Choroid plexus epithelial cell (primary cell): ENCODE data around the gene CTSW.
"Not testable (repeated sequence)": the region's sequence is repeated elsewhere in the genome, so short reads cannot be mapped to it uniquely, and the experiment has no call there.

Experiments
- DNase-seq: peaks from one replicate; pipeline ENCODE4 v3.0.0-alpha.2; 2010; ENCODE audit warnings: low read depth
- H3K4me3 ChIP-seq: 2 replicates; pipeline ENCODE4 v1.5.1; 2011; ENCODE audit warnings: low read depth, mild to moderate bottlenecking, control low read depth, low read length, moderate library complexity
- TF ChIP-seq, protein P1 (sequence below): conservative IDR thresholded peaks from 2 replicates; pipeline ENCODE4 v1.5.1; 2011; ENCODE audit warnings: low read depth, mild to moderate bottlenecking, control low read depth, inconsistent platforms, low read length, moderate library complexity

Gene CTSW

DNA sequence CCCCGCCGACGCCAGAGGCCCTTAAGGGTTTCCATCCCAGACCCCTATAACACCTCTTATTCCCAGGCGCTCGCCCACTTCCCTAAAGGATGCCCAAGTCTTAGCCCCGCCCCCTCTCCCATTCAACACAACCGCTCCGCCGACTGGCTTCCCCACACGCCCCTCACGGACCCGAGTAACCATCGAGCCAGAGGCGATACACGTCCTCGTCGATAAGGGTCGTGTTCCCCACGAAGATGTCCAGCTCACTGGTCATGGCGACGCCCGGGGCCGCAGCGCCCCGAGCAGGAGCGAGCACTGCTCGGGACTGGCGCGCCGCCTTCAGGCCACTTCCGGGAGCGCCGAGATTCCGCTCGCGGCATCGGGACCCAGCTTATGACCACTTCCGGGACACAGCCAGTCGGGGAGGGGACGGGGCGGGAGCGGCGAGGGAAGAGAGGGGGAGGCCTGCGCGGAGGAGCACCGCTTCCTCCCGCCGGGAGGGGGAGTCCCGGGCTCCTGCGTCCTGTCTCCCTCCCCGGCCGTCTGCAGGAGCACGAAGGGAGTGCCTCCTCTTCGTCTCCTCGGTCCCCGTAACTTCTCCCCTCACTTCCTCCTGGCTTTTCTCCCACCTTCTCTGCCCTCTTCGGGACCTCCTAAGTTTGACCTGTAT, 8.7 kb downstream of the CTSW start, which contains the start of gene FIBP:
Gene FIBP, minus strand, starts transcription at position 309 of the 652 bp plus-strand sequence. Its CDS starts 53 bp downstream, at position 256.
- TF ChIP-seq, protein P1, sequence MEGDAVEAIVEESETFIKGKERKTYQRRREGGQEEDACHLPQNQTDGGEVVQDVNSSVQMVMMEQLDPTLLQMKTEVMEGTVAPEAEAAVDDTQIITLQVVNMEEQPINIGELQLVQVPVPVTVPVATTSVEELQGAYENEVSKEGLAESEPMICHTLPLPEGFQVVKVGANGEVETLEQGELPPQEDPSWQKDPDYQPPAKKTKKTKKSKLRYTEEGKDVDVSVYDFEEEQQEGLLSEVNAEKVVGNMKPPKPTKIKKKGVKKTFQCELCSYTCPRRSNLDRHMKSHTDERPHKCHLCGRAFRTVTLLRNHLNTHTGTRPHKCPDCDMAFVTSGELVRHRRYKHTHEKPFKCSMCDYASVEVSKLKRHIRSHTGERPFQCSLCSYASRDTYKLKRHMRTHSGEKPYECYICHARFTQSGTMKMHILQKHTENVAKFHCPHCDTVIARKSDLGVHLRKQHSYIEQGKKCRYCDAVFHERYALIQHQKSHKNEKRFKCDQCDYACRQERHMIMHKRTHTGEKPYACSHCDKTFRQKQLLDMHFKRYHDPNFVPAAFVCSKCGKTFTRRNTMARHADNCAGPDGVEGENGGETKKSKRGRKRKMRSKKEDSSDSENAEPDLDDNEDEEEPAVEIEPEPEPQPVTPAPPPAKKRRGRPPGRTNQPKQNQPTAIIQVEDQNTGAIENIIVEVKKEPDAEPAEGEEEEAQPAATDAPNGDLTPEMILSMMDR, result peak; percentile 66
- peak within 1 kb of the TSS; percentile 90 for H3K4me3 ChIP-seq
- peak; percentile 98 for DNase-seq

DNA sequence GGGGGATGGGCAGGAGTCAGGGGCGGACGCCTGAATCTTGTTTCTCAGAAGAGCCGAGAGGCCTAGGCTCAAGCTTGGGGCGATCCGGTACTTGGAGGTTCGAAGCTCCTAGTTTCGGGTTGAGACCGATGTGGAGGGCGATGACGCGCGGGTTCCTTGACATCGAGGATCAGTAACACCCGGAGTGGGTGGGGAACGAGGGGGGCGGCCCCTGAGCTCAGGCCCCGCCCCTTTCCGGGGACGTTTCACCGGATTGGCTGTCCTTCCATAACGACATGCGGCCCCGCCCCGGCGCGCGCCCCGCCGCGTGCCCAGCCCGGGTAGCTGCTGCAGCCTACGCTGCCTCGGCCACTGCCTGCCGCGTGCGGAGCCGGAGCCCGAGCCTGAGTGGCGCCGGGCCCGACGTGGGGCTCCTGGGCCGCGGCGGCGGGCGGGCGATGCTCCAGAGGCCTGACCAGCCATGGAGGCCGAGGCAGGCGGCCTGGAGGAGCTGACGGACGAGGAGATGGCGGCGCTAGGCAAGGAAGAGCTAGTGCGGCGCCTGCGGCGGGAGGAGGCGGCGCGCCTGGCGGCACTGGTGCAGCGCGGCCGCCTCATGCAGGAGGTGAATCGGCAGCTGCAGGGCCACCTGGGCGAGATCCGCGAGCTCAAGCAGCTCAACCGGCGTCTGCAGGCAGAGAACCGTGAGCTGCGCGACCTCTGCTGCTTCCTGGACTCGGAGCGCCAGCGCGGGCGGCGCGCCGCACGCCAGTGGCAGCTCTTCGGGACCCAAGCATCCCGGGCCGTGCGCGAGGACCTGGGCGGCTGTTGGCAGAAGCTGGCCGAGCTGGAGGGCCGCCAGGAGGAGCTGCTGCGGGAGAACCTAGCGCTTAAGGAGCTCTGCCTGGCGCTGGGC, 10.9 kb downstream of the CTSW start, which contains the start of gene CCDC85B:
Gene CCDC85B, plus strand, starts transcription at position 350 of the 895 bp plus-strand sequence. Its CDS starts 111 bp downstream, at position 461.
- peak; percentile 97 for DNase-seq
- TF ChIP-seq, protein P1, result no peak
- H3K4me3 ChIP-seq, result peak within 1 kb of the TSS; percentile 69

DNA sequence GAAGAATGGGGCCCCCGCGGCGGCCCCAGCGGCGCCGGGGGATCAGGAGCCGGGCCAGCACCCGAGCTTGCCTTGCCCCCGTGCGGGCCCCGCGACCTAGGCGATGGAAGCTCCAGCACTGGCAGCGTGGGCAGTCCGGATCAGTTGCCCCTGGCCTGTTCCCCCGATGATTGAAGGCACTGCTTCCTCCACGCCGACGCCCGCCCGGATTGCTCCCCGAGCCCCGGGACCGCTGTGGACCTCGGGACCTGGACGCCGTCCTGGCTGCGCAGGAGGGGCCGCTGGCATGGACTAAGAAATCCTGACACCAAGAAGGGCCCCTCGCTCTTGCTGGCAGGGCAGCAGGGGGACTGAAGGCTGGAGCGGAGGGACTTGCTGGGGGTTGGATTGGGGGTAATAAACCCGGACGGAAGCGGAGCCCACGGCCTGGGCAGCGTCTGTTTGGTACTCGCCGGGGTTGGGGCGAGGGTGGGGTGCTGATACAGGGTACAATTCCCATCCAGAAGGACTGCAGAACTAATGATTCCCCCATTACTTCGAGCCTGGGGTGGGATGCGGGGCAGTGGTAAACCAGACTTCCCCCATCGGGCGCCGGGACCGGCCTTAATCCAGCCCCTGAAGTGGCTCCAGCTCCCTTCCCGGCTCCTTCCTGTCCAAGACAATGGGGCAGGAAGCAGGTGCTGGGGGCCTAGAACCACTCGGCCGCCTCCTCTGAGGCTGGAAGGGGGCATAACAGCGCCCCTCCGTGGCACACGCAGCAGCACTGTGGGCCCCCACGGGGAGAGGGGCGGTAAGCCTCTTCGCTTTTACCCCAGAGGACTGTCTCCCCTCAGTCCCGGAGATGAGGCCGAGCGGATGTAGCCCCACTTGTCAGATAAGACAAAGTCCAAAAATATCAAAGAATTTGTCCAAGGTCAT, 11.8 kb downstream of the CTSW start:
- H3K4me3 ChIP-seq, result peak overlapping the region; percentile 69
- no peak for DNase-seq
- TF ChIP-seq, protein P1, result peak; percentile 51

DNA sequence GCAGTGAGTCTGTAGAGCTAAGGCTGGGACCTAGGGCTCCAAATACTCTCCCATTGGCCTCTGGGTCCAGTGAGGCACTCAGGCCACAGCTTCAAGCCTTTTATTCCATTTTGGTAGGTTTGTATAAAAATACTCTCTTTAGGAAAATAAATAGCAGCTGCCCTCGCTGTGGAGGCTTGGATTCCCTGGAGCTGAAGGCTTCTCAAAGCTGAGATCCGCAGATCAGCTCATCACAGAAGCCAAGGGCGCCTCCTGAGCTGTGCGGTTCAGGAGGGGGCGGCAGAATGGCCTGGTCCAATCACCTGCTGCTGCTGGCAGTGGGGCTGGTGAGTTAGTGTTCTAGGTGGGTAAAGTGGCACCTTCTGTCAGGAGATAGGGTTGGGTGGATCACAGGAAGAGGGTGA, 12.5 kb downstream of the CTSW start:
- DNase-seq, result not testable (repeated sequence)
- peak overlapping the region; percentile 69 for H3K4me3 ChIP-seq

DNA sequence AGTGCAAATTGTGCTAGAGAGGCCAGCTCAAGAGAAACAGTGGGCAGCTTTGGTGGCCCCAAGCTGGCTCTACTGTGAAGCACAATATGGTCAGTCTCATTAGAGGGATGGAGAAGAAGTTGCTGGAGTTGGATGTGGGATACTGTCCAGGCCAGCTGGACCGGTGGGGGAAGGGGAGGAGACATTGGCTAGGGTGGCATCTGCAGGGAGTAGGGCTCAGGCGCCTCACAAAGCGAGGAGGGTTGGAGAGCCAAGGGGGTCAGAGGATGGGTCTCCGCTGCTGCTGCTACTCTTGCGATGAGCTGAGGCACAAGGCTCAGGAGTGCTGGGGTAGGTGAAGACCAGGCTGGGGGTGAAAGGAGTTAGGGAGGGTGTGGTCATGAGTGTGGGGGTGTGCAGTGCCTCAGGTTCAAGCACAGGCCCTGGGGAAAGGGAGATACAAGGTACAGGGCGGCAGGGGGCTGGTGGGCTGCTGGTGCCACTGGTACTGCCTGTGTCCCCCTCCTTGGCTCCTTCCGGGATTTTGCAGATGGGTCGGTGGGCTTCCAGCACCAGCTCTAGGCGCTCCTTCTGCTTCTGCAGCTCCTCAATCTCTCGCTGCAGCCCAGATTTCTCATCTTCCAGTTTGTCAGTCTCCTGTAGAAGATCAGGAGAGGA, 13.2 kb downstream of the CTSW start:
- no peak for DNase-seq
- TF ChIP-seq, protein P1, result no peak
- H3K4me3 ChIP-seq, result no peak overlapping the region

DNA sequence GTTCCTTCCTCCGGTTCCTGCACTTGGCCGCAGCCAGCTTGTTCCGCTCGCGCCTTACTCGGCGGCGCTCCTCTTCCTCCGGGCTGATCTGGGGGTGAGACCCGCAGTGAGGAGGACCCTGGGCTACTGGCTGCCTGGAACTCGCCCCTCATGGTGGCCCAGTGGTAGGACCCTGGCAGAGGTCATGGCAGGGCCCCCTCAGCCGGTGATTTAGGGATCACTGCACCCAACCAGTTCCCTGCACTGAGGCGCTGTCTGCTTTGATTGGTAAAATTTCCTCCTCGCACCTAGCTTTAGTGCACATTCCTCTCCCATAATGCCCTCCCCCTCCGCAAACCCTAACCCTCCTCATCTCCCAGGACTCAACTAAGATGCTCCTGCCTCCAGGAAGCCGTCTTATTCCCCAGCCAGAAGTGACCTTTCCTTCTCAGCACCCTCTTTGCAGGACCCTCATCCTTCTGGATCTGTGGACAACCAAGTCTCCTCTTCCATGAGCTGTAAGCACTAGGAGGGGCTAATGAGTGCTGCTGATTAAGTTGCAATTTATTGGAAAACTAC, 14.5 kb downstream of the CTSW start:
- H3K4me3 ChIP-seq, result no peak overlapping the region
- DNase-seq, result no peak
- TF ChIP-seq, protein P1, result peak; percentile 13
